Fibroblast of skin of left quadriceps (primary cell): ENCODE measurements around the gene ERBB4.
A peak's percentile ranks its signal among the peaks of the same experiment; 100 is the strongest.
"Not testable (repeated sequence)": the region's sequence is repeated elsewhere in the genome, so short reads cannot be mapped to it uniquely, and the experiment has no call there.

ENCODE experiments used
- DNase-seq, 2 experiments: peaks; one replicate each; pipeline ENCODE4 v3.0.0-alpha.2; 2013; ENCODE audit warnings: low read depth in 2 of 2

The ERBB4 gene

DNA sequence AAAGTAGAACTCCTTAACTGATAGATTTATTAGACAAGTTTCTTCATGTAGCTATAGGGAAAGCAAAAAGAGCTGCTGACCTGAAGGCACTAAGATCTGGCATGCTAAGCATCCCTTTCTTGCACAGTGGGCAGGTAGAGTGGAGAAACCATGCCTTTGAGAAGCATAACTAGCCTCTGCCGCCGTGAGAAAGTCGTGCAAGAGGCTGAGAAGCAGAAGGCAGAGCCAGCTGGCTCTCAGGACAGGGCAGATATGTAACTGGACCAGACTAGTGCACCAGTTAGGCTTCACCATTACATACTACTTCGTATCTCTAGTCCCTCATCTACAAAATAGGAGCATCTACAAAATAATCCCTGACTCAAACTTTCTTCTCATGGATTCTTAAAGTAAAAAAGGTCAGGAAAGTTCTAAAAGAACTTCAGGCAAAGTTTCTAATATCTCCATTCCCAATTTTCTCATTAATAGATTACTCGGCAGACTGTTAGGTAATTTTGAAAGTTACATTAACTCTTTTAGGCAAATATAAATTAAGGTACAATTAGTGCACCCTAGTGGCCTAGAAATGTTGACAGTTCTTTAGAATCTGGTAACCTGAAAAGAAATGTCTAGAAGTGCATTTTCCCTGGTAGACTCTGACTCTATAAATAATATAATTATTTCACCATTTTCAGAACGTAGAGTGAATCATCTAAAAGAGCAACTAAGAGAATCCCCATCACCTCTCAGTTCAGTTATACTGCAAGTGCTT is 10.3 kb downstream of the ERBB4 start:
- no peak for DNase-seq

DNA sequence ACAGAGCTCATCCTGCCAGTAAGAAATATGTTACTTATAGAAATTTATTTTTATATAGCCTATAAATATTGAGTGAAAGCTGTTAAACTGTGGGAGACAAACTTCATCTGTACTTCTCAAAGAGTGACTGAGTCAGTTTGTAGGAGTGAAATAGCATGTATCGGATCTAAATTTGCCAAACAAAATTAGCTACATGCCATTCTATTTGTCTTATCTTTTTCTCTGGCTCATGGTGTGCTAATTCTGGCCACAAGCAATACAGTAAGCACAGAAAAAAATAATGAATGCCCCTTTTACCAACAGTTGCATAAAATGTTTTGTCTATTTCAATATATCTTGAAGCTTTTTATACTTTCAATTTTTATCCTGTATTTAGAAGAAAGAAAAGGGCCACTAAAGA is 12.5 kb downstream of the ERBB4 start:
- no peak for DNase-seq

DNA sequence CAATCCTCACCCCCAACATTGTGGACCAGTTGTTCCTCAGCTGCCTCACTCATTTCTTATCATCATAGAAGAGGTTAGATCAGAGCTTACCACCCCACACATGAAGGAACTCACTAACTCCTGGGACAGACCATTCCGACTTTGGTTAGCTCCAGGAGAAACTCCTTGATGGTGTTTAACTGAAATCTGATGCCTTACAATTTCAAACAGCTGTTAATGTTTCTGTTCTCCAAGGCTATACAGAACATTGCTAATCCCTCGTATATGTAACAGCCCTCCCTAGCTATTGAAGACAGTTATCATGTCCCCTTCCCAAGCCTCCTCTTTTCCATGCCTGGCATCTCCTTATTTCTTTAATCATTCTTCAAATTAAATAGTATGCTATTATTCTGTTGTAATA is 14.8 kb downstream of the ERBB4 start:
- no peak for DNase-seq

DNA sequence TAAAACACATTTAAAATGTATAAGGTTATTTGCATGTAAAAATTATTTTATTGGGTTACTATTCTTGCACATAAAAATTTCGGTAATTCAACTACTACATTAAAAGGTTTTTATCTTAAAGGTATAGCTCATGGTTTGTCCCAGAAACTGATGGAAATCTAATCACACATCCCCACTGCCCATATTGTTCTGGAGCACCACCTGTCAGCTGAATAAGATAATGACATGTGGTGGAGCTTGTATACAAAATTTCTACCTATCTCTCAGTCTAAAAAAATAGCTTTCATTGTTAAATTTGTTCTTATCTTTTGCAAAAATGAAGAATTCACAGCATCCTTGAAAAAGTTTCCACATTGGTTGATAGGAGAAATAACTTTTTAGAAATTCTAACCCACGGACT is 18.3 kb downstream of the ERBB4 start:
- DNase-seq, result no peak

DNA sequence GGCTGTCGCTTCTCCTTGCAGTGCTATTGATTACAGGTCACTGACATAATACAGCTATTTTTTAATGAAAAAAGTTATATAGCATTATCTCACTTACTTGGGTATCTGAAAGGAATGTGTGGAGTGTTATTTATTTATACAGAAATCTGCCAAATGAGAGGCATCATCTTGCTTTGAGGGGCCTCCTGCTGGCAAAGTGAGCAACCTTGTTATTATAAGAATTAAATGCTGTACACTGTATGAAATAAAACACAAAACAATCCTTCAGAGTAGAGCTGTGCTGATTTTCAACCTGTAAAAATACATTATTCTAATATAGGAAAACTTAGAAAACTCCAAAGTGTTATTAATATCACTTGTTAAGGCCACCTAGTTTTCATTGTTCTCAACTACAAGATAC is 20.9 kb downstream of the ERBB4 start:
- DNase-seq, result no peak

DNA sequence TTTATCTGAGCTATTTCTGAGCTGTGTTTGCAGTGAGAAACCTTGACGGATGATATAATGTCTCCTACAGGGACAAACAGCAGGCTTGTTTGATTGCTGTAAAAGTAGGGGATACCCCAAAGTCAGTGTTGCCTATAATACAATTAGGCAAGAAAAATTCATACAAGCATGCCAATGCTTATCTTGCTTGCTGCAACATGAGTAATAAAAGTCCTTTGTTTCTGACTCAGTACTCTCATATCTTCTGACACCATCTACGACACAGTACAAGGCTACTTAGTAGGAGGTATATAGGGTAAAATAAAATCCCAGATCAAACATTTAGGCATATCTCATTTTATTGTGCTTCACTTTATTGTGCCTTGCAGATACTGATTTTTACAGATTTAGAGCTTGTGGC is 33.0 kb downstream of the ERBB4 start:
- DNase-seq, result no peak

DNA sequence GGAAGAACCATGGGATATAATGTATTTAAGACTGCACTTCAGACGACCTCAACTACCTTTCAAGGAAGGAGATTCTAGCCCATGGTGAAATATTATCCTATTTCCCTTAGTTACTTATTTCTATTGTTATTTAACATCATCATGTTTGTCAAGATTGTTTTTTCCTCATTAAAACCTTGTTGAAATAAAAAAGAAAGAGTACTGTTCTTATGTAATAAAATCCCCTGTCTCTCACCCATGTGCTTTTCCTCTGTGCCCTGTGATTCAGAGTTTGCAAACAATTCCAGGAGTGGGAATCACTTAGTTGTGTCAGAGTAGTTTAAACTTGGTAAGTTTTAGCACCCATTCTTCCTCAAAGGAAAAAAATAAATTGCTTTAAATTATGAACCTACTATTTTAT is 43.6 kb downstream of the ERBB4 start:
- no peak for DNase-seq

DNA sequence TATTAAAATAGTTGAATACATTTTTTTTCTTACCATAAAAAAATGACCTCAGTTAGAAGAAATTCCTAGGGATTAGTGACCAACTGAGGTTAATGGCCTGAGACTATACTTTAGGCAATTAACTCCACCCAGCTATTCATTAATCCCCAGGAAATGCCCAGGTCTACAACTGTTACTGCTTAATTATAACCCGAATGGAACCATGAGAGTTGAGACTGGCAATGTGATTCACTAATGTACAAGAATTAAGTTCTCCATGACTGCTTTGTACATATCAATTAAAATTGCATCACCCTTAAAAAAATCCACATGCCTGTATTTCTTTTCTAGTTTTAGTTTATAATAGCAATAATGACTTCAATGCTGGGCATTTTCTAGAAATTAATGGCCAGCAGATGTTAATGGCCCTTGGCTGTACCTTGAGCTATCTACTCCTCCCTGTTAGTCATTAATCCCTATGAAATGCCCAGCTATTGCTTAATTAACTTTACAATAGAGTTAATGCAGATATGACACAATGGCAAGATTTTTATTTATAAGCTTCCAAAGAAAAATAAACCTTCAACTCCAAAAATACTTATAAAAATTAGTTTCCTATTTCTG is 44.1 kb downstream of the ERBB4 start:
- DNase-seq, result no peak

DNA sequence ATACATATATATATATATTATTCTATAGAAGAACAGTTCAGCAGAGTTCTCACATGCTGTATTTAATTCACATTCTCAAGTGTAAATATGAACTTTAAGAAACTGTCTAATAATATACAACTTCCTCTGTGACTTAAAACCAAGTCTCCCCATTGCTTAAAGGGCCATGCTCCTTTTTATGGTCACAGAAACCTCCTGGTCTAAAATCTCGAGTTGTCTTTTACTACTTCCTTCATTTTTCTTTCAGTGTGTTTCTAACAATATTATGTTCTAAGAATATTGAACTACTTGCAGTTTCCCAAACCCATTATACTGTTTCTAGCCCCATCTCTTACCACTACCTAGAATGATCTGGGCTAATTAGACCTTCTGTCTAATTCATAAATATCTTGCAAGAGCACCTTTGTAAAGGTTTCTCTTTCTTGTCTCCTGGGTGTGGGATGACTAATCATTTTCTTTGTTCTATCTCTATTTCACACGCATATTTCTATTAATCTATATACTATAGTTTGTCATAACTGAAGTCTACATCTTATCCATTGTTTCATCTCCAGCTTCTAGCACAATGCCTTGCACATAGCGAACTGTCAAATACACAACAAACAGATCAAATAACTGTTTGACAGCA is 48.8 kb downstream of the ERBB4 start:
- no peak for DNase-seq

DNA sequence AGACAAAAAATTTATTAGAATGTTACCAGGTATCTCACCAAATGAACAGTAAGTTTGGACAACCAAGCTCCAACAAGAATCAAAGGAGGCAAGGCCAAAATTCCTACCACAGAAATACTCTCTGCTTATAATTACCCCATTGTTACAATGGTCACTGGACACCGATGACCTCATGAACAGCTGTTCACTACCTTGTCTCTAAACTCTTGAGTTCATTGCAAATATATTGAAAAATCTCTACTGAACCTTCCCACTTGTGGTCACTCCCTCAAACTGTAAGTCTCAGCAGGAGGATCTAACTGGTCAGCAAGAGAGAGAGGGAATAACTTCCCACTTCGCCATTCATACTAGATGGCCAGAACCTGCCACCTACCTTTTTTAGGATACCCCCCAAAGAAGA is 50.0 kb downstream of the ERBB4 start:
- no peak for DNase-seq

DNA sequence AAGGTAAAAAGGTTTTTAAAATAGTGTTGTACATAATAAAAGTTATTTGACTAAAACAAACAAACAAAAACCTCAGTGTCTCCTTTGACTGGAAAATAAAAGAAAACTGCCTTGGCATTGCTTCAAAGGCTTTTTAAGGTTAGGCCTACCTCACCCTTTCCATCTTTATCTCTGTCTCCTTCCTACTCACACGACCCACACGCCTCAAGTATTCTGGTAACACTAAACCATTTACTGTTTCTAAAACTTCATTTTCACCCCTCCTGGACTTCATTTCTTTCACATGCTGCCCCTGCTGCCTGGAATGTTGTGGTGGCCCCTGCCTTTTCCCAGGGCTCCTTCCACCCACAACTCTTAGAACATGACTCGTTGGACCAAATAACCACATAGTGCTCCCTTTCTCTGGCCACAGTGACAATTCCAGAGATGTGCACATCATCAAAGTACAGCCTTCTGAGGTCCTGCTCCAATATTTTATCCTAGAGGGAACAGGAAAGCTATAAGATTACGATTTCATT is 54.0 kb downstream of the ERBB4 start:
- DNase-seq, result peak in 1 of 2 experiments; percentile 6

DNA sequence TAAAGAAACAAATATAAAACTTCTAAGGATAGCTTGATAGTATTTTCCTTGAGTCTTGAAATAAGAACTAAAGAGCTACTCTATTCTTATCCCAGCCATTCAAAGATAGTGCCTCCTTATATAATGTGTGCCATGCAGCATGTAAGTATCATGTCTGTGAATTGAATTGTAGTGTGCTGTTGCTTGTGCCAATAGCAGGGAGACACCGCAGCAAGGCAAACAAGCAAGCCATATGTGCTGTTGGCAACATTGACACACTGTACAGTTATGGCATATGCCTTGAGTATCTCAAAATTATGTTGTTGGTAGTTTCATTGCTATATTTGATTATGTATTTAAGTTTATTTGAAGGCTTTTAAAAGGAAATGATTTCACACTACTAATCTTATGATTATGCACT is 58.2 kb downstream of the ERBB4 start:
- no peak for DNase-seq

DNA sequence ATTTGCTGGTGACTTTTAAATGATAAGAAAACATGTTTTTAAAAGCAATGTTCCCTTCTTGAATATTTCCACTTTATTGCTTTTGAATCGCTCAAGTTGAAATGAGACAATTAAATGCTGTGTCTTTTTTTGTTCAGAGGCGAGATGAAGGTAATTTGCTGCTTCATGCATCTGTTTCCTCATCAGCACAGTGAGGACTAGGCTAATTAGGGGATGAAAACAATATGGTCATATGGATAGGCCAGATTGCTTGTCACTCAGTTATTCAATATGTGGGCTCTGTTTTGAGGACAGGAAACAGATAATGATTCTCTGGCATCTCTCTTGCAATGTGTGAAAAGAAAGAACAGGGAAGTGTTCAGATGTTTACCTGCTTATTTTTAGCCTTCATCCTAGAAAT is 61.0 kb downstream of the ERBB4 start:
- DNase-seq, result no peak

DNA sequence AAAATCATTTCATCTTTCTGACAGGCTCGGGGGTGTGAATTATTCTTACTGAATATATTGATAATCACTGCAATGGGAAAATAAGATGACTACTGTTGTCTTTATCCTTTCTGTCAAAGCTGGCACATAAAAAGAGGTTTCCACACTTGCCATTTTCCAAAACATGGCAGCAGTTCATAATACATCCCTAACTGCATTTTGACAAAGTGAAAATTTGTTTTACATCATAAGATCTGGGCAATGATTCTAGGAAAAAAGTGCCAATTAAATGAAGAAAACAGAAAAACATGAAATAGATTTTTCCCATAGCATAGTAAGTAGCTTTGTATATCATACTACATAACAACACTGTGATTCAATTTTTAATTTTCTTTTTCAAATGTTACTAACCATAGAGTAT is 65.4 kb downstream of the ERBB4 start:
- DNase-seq, result no peak

DNA sequence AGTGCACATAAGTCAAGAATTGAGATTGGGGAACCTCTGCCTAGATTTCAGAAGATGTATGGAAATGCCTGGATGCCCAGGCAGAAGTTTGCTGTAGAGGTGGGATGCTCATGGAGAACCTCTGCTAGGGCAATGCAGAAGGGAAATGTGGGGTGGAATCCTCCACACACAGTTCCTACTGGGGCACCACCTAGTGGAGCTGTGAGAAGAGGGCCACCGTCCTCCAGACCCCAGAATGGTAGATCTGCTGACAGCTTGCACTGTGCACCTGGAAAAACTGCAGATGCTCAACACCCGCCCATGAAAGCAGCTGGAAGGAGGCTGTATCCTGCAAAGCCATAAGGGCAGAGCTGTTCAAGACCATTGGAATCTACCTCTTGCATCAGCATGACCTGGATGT is 71.1 kb downstream of the ERBB4 start:
- not testable (repeated sequence) for DNase-seq

DNA sequence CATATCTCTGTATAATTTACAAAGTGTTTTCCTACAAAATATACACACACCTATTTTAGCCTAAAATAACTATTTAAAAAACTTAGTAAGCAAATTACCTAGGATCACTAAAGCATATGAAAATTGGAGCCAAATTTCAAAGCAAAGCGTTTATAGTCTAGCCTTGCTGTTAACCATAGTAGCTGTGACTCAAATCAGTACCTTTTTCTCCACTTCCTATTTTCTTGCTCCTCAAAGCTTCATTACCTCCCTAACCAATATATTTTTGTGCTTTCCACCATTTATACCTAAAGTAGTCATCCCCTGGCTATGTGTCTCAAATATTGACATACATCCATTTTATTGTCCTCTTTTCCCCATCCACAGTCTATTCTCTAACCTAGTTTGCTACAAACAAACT is 73.1 kb downstream of the ERBB4 start:
- DNase-seq, result no peak

DNA sequence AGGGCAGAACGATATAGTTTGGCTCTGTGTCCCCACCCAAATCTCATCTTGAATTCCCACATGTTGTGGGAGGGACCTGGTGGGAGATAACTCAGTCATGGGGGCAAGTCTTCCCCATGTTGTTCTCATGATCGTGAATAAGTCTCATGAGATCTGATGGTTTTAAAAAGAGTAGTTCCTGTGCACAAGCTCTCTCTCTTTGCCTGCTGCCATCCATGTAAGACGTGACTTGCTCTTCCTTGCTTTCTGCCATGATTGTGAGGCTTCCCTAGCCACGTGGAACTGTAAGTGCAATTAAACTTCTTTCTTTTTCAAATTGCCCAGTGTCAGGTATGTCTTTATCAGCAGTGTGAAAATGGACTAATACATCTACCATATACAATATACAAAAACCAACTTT is 76.9 kb downstream of the ERBB4 start:
- DNase-seq, result not testable (repeated sequence)

DNA sequence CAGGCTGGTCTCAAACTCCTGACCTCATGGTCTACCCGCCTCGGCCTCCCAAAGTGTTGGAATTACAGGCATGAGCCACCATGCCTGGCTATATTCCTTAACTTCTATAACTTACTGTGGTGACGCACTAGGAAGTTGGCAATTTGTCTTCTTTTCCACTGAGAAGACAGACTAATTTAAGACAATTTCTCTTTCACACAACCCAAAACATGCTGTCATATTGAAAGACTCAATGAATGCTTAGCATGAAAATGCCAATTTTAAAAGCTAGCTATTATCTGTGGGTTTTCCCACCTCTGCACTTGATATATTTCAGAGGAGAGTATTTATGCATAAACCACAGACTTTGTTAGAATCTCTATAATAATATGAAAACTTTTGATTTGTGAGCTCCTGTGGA is 84.5 kb downstream of the ERBB4 start:
- no peak for DNase-seq

DNA sequence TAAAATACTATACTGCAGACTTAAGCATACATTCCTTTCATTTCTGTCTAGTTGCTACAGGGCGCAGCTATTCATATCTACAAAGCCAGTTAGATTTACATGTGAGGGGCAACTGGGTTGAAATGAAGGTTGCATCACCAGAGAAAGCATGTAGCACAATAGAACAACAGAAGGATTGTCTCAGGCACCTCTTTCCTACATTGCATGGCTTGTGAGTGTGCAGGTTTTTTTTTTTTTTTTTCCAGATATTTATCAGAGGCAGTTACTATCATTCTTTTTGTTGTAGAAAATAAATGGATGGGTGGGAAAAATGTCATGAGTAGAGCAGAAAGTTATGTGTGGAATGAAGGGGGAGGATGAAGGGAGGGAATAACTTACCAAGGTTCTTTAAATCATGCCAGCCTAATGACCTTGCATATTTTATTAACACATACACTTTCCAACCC is 86.8 kb downstream of the ERBB4 start:
- peak; percentile 40 to 49 for DNase-seq

DNA sequence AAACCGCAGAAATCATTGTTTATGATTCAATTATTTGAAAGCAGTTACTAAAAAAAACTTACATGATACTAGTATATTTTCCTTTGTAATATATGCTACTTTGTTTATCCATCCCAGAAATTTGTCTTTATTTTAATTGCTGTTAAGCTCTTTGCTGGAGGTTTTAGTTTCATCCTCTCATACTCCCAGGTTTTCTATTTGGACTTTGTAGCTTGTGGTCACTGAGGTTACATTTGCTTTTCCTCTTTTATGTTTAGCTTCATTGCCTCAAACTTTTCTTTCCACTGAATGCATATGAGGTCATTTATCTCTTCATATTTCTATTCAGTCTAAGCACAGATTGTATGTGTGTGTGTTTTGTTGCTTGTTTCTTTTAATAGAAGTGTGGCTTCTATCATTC is 89.9 kb downstream of the ERBB4 start:
- DNase-seq, result no peak

DNA sequence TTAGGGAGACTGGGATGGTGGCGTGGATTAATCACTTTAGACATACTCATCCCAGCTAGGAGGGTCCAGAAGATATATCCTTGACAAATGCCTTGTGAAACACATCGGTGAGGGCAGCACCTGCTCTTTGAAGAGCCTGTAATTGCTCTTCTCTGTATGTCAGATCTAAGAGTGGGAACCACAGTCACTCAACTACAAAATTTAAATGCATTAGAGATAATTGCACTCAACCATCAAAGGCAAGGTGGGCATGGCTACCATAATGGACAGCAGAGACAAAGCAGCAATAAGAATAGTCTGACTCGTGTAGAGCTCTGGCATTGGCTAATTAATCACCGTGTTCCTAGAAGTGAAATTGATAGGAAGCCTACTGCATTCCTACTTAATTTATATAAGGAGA is 96.8 kb downstream of the ERBB4 start:
- no peak for DNase-seq

DNA sequence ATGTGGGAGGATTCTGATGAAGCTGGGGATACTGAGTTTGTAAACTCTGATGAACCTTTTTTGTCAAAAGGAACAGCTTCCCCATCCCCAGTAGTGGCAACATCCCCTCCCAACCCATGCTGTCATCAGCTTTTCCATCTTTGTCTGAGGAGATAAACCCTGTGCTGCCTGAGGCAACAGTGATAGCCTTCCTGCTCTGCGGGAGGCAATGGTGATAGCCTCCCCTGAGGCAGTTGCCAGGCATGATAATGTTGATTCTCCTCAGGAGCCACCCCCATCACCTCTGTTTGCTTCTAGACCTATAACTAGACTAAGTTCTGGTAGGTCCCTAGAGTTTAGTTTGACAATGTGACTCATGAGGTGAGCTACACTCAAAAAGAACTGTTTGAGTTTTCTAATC is 97.5 kb downstream of the ERBB4 start:
- no peak for DNase-seq
